GM23338 (cell line): Measurements from ENCODE around the gene BCL2L15. TPM values are rescaled to one million over a fixed set of nuclear protein-coding genes. Genes with fewer than 3 reads are reported as not detected.

Source experiments
- ATAC-seq: fragments of 200-7000 bp; cut with Tn5 transposase; 3 replicates; pipeline ENCODE4 v1.9.1; 2020
- DNase-seq: peaks from one replicate; pipeline ENCODE4 v3.0.0-alpha.2; 2015; ENCODE audit warnings: low spot score
- H2AFZ ChIP-seq: fragments of 200-600 bp; sonication (generic); 2 replicates; pipeline ENCODE4 v1.8.0; 2016; ENCODE audit warnings: antibody characterized with exemption, mild to moderate bottlenecking, moderate library complexity
- H3F3A ChIP-seq: fragments of 200-600 bp; sonication (generic); replicated peaks from 2 replicates; pipeline ENCODE4 v1.8.0; 2017; ENCODE audit warnings: antibody characterized with exemption, mixed run types, low read depth
- H3K27ac ChIP-seq: fragments of 200-600 bp; sonication (generic); 2 replicates; pipeline ENCODE4 v1.6.1; 2016; ENCODE audit warnings: low read depth
- H3K27me3 ChIP-seq: fragments of 200-600 bp; sonication (generic); 2 replicates; pipeline ENCODE4 v1.8.0; 2016; ENCODE audit warnings: mild to moderate bottlenecking, mixed run types, moderate library complexity; ENCODE audit not compliant: insufficient read depth
- H3K36me3 ChIP-seq: fragments of 200-600 bp; sonication (generic); 2 replicates; pipeline ENCODE4 v1.8.0; 2016; ENCODE audit warnings: mild to moderate bottlenecking; ENCODE audit not compliant: insufficient read depth
- H3K4me1 ChIP-seq: fragments of 200-600 bp; sonication (generic); 2 replicates; pipeline ENCODE4 v1.8.0; 2016; ENCODE audit warnings: mild to moderate bottlenecking, moderate library complexity; ENCODE audit not compliant: insufficient read depth
- H3K4me2 ChIP-seq: fragments of 200-600 bp; sonication (generic); 2 replicates; pipeline ENCODE4 v1.7.1; 2017; ENCODE audit warnings: mixed run types
- H3K4me3 ChIP-seq: fragments of 200-600 bp; sonication (generic); 2 replicates; pipeline ENCODE4 v1.6.1; 2016; ENCODE audit warnings: mixed run types
- H3K79me2 ChIP-seq: fragments of 200-600 bp; sonication (generic); replicated peaks from 2 replicates; pipeline ENCODE4 v1.8.0; 2017; ENCODE audit warnings: mild to moderate bottlenecking; ENCODE audit not compliant: insufficient read depth
- H3K9me2 ChIP-seq: fragments of 200-600 bp; sonication (generic); 2 replicates; pipeline ENCODE4 v1.8.0; 2017; ENCODE audit not compliant: insufficient read depth
- H4K20me1 ChIP-seq: fragments of 200-600 bp; sonication (generic); replicated peaks from 2 replicates; pipeline ENCODE4 v1.8.0; 2017; ENCODE audit warnings: mild to moderate bottlenecking; ENCODE audit not compliant: insufficient read depth
- H3K27ac Mint-ChIP-seq: 2 replicates; pipeline ENCODE4 v1.8.0; 2020; ENCODE audit warnings: inconsistent platforms, mild to moderate bottlenecking, moderate library complexity, mixed read lengths
- H3K27me3 Mint-ChIP-seq: 3 replicates; pipeline ENCODE4 v1.8.0; 2022; ENCODE audit warnings: low read depth, mild to moderate bottlenecking, moderate library complexity, mixed read lengths, inconsistent platforms; ENCODE audit not compliant: insufficient read depth, poor library complexity
- H3K36me3 Mint-ChIP-seq: 3 replicates; pipeline ENCODE4 v1.8.0; 2021; ENCODE audit warnings: low read depth, mild to moderate bottlenecking, inconsistent platforms, moderate library complexity, mixed read lengths
- H3K4me1 Mint-ChIP-seq: 3 replicates; pipeline ENCODE4 v1.8.0; 2020; ENCODE audit warnings: mild to moderate bottlenecking, inconsistent platforms, mixed read lengths
- H3K4me3 Mint-ChIP-seq: 3 replicates; pipeline ENCODE4 v1.8.0; 2021; ENCODE audit warnings: moderate library complexity, mild to moderate bottlenecking, inconsistent platforms, mixed read lengths
- H3K9me3 Mint-ChIP-seq: 3 replicates; pipeline ENCODE4 v1.8.0; 2020; ENCODE audit warnings: moderate library complexity, mild to moderate bottlenecking, inconsistent platforms, mixed read lengths
- CREB1 ChIP-seq: fragments of 250-450 bp; sonication (Bioruptor Pico); IDR thresholded peaks from 2 replicates; pipeline ENCODE4 v1.5.0; 2020; ENCODE audit warnings: low read depth, mild to moderate bottlenecking, moderate library complexity
- EZH2 ChIP-seq: fragments of 200-600 bp; sonication (generic); IDR thresholded peaks from one replicate; pipeline ENCODE4 v1.8.0; 2017; ENCODE audit warnings: antibody characterized with exemption, mild to moderate bottlenecking, low read depth; ENCODE audit not compliant: unreplicated experiment
- EZH2phosphoT487 ChIP-seq: fragments of 200-600 bp; sonication (generic); IDR thresholded peaks from one replicate; pipeline ENCODE4 v1.8.1; 2018; ENCODE audit warnings: antibody characterized with exemption; ENCODE audit not compliant: unreplicated experiment
- JUNB ChIP-seq: IDR thresholded peaks from one replicate; pipeline ENCODE4 v1.6.1; 2016; ENCODE audit warnings: antibody characterized with exemption; ENCODE audit not compliant: unreplicated experiment
- NANOG ChIP-seq: IDR thresholded peaks from 2 replicates; pipeline ENCODE4 v1.6.1; 2016; ENCODE audit warnings: antibody characterized with exemption, borderline replicate concordance
- POLR2AphosphoS5 ChIP-seq: IDR thresholded peaks from 2 replicates; pipeline ENCODE4 v1.6.1; 2016; ENCODE audit warnings: antibody characterized with exemption, low read depth
- STAT1 ChIP-seq: IDR thresholded peaks from one replicate; pipeline ENCODE4 v1.6.1; 2016; ENCODE audit warnings: antibody characterized with exemption; ENCODE audit not compliant: unreplicated experiment
- ZNF114 ChIP-seq: fragments of 250-450 bp; sonication (Bioruptor Pico); IDR thresholded peaks from 2 replicates; pipeline ENCODE4 v1.5.0; 2020; ENCODE audit warnings: mild to moderate bottlenecking, moderate library complexity
- ZNF331 ChIP-seq: fragments of 250-450 bp; sonication (Bioruptor Pico); IDR thresholded peaks from 2 replicates; pipeline ENCODE4 v1.5.0; 2020; ENCODE audit warnings: low read depth, mild to moderate bottlenecking, moderate library complexity
- polyA plus RNA-seq: library from polyadenylated mRNA; unstranded; fragments of >200 nt; fragmentation: Nextera tagmentation; extraction: Ambion mirVana; gene quantifications from 2 replicates; pipeline ENCODE4 v1.2.1, GENCODE V29; 2016
- total RNA-seq: library from RNA; depleted of rRNA; stranded (reverse); fragments of >200 nt; shearing (Covaris generic); gene quantifications from 2 replicates; pipeline ENCODE4 v1.2.3, GENCODE V29; 2014
- TF ChIP-seq, protein P1 (sequence below): IDR thresholded peaks from one replicate; pipeline ENCODE4 v1.6.1; 2018; ENCODE audit warnings: antibody characterized with exemption; ENCODE audit not compliant: unreplicated experiment
- TF ChIP-seq, protein P2 (sequence below): IDR thresholded peaks from 2 replicates; pipeline ENCODE4 v1.6.1; 2016; ENCODE audit warnings: antibody characterized with exemption
- TF ChIP-seq, protein P3 (sequence below), 2 experiments: fragments of 200-600 bp in 1 of 2; sonication (generic) in 1 of 2; conservative IDR thresholded peaks; 2 replicates each; pipeline versions ENCODE4 v1.5.1 to v1.6.1; 2016 to 2017; ENCODE audit warnings: antibody characterized with exemption in 2 of 2, low read depth in 2 of 2, mild to moderate bottlenecking in 2 of 2, moderate library complexity in 1 of 2
- TF ChIP-seq, protein P4 (sequence below): fragments of 250-450 bp; sonication (Bioruptor Pico); IDR thresholded peaks from 2 replicates; pipeline ENCODE4 v1.5.0; 2020; ENCODE audit warnings: mild to moderate bottlenecking, moderate library complexity

Gene BCL2L15
- total and polyA plus RNA-seq, 2 experiments from 2014 or later: not detected

DNA sequence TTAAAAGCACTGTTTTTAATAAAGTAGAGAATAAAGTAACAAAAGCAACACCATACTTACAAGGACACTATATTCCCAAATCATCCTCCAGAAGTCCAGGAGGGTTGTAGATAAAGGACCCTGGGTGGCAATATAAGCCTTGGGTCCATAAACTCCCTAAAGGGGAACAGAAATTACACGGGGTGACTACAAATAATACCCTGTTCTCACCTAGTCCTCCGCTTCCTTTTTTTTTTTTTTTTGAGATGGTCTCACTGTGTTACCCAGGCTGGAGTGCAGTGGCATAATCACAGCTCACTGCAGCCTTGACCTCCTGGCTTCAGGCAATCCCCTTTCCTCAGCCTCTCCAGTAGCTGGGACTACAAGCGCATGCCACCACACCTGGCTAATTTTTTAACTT is 29.0 kb downstream of the BCL2L15 start:
- no peaks in the 10 kb centered on the region for H3K4me1 ChIP-seq
- DNase-seq: no peak
- Mint-ChIP-seq H3K36me3 (no peaks in the 10 kb centered on the region), H3K27me3 (no peaks in the 10 kb centered on the region), H3K9me3 (no peaks in the 10 kb centered on the region), H3K27ac (no peak overlapping the region), H3K4me1 (no peaks in the 10 kb centered on the region), H3K4me3 (no peak overlapping the region)
- H4K20me1 ChIP-seq: no peaks in the 10 kb centered on the region
- peak overlapping the region; percentile 90 for H2AFZ ChIP-seq
- H3K4me2 ChIP-seq: no peak overlapping the region
- H3K4me3 ChIP-seq: no peak overlapping the region
- TF ChIP-seq EZH2: no peak
- TF ChIP-seq JUNB: no peak
- no peak for TF ChIP-seq POLR2AphosphoS5
- TF ChIP-seq, protein P1, sequence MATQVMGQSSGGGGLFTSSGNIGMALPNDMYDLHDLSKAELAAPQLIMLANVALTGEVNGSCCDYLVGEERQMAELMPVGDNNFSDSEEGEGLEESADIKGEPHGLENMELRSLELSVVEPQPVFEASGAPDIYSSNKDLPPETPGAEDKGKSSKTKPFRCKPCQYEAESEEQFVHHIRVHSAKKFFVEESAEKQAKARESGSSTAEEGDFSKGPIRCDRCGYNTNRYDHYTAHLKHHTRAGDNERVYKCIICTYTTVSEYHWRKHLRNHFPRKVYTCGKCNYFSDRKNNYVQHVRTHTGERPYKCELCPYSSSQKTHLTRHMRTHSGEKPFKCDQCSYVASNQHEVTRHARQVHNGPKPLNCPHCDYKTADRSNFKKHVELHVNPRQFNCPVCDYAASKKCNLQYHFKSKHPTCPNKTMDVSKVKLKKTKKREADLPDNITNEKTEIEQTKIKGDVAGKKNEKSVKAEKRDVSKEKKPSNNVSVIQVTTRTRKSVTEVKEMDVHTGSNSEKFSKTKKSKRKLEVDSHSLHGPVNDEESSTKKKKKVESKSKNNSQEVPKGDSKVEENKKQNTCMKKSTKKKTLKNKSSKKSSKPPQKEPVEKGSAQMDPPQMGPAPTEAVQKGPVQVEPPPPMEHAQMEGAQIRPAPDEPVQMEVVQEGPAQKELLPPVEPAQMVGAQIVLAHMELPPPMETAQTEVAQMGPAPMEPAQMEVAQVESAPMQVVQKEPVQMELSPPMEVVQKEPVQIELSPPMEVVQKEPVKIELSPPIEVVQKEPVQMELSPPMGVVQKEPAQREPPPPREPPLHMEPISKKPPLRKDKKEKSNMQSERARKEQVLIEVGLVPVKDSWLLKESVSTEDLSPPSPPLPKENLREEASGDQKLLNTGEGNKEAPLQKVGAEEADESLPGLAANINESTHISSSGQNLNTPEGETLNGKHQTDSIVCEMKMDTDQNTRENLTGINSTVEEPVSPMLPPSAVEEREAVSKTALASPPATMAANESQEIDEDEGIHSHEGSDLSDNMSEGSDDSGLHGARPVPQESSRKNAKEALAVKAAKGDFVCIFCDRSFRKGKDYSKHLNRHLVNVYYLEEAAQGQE: no peak
- TF ChIP-seq, protein P2, sequence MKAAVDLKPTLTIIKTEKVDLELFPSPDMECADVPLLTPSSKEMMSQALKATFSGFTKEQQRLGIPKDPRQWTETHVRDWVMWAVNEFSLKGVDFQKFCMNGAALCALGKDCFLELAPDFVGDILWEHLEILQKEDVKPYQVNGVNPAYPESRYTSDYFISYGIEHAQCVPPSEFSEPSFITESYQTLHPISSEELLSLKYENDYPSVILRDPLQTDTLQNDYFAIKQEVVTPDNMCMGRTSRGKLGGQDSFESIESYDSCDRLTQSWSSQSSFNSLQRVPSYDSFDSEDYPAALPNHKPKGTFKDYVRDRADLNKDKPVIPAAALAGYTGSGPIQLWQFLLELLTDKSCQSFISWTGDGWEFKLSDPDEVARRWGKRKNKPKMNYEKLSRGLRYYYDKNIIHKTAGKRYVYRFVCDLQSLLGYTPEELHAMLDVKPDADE: no peak
- no peak for TF ChIP-seq ZNF114 (CRISPR knock-in tag)
- TF ChIP-seq EZH2phosphoT487: no peak
- TF ChIP-seq STAT1: no peak
- TF ChIP-seq ZNF331 (CRISPR knock-in tag): no peak
- TF ChIP-seq CREB1 (CRISPR knock-in tag): no peak
- TF ChIP-seq, protein P3, sequence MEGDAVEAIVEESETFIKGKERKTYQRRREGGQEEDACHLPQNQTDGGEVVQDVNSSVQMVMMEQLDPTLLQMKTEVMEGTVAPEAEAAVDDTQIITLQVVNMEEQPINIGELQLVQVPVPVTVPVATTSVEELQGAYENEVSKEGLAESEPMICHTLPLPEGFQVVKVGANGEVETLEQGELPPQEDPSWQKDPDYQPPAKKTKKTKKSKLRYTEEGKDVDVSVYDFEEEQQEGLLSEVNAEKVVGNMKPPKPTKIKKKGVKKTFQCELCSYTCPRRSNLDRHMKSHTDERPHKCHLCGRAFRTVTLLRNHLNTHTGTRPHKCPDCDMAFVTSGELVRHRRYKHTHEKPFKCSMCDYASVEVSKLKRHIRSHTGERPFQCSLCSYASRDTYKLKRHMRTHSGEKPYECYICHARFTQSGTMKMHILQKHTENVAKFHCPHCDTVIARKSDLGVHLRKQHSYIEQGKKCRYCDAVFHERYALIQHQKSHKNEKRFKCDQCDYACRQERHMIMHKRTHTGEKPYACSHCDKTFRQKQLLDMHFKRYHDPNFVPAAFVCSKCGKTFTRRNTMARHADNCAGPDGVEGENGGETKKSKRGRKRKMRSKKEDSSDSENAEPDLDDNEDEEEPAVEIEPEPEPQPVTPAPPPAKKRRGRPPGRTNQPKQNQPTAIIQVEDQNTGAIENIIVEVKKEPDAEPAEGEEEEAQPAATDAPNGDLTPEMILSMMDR (conservative IDR thresholded peaks at IDR 0.05; ENCODE audit: low read depth in 2 of 2): no peak
- TF ChIP-seq, protein P4, sequence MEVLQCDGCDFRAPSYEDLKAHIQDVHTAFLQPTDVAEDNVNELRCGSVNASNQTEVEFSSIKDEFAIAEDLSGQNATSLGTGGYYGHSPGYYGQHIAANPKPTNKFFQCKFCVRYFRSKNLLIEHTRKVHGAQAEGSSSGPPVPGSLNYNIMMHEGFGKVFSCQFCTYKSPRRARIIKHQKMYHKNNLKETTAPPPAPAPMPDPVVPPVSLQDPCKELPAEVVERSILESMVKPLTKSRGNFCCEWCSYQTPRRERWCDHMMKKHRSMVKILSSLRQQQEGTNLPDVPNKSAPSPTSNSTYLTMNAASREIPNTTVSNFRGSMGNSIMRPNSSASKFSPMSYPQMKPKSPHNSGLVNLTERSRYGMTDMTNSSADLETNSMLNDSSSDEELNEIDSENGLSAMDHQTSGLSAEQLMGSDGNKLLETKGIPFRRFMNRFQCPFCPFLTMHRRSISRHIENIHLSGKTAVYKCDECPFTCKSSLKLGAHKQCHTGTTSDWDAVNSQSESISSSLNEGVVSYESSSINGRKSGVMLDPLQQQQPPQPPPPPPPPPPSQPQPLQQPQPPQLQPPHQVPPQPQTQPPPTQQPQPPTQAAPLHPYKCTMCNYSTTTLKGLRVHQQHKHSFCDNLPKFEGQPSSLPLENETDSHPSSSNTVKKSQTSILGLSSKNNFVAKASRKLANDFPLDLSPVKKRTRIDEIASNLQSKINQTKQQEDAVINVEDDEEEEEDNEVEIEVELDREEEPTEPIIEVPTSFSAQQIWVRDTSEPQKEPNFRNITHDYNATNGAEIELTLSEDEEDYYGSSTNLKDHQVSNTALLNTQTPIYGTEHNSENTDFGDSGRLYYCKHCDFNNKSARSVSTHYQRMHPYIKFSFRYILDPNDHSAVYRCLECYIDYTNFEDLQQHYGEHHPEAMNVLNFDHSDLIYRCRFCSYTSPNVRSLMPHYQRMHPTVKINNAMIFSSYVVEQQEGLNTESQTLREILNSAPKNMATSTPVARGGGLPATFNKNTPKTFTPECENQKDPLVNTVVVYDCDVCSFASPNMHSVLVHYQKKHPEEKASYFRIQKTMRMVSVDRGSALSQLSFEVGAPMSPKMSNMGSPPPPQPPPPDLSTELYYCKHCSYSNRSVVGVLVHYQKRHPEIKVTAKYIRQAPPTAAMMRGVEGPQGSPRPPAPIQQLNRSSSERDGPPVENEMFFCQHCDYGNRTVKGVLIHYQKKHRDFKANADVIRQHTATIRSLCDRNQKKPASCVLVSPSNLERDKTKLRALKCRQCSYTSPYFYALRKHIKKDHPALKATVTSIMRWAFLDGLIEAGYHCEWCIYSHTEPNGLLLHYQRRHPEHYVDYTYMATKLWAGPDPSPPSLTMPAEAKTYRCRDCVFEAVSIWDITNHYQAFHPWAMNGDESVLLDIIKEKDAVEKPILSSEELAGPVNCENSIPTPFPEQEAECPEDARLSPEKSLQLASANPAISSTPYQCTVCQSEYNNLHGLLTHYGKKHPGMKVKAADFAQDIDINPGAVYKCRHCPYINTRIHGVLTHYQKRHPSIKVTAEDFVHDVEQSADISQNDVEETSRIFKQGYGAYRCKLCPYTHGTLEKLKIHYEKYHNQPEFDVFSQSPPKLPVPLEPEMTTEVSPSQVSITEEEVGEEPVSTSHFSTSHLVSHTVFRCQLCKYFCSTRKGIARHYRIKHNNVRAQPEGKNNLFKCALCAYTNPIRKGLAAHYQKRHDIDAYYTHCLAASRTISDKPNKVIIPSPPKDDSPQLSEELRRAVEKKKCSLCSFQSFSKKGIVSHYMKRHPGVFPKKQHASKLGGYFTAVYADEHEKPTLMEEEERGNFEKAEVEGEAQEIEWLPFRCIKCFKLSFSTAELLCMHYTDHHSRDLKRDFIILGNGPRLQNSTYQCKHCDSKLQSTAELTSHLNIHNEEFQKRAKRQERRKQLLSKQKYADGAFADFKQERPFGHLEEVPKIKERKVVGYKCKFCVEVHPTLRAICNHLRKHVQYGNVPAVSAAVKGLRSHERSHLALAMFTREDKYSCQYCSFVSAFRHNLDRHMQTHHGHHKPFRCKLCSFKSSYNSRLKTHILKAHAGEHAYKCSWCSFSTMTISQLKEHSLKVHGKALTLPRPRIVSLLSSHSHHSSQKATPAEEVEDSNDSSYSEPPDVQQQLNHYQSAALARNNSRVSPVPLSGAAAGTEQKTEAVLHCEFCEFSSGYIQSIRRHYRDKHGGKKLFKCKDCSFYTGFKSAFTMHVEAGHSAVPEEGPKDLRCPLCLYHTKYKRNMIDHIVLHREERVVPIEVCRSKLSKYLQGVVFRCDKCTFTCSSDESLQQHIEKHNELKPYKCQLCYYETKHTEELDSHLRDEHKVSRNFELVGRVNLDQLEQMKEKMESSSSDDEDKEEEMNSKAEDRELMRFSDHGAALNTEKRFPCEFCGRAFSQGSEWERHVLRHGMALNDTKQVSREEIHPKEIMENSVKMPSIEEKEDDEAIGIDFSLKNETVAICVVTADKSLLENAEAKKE: no peak
- no peak for TF ChIP-seq NANOG
- H3F3A ChIP-seq: no peaks in the 10 kb centered on the region
- no peaks in the 10 kb centered on the region for H3K36me3 ChIP-seq
- H3K9me2 ChIP-seq: no peaks in the 10 kb centered on the region
- H3K27me3 ChIP-seq: no peaks in the 10 kb centered on the region
- no peaks in the 10 kb centered on the region for H3K79me2 ChIP-seq
- ATAC-seq: no peak
- H3K27ac ChIP-seq: no peak overlapping the region
